GM23248 (cell line): ENCODE data around the gene MAPK8IP3.

Source experiments
- EZH2 ChIP-seq: fragments of 200-600 bp; sonication (generic); IDR thresholded peaks from 2 replicates; pipeline ENCODE4 v1.6.1; 2018; ENCODE audit warnings: antibody characterized with exemption, mild to moderate bottlenecking; ENCODE audit not compliant: insufficient read depth, poor library complexity, severe bottlenecking
- EZH2phosphoT487 ChIP-seq: fragments of 200-600 bp; sonication (generic); IDR thresholded peaks from 2 replicates; pipeline ENCODE4 v1.6.1; 2018; ENCODE audit warnings: antibody characterized with exemption, moderate library complexity, mild to moderate bottlenecking, low read depth; ENCODE audit not compliant: insufficient read depth

DNA sequence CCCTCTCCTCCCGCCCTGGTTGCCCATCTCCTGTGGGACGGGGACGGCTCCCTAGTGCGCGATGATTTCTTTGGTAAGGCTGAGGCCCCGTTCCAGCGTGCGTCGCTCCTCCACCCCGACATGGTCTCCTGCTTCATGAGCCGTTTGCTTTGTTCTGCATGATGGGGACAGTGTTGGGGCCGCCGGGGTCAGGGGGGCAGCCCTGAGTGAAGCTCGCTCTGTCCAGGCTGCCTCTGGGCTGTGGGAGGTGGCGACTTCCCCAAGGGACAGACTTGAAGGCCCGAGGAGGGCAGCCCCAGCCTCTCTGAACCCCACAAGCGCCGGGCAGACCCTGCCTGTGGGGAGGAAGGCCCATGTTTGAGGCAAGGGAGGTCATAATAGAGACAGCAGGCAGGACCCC, 52.9 kb downstream of the MAPK8IP3 start:
- no peak for TF ChIP-seq EZH2
- no peak for TF ChIP-seq EZH2phosphoT487
